ENCODE data around the gene FOXP1.

The FOXP1 gene

DNA sequence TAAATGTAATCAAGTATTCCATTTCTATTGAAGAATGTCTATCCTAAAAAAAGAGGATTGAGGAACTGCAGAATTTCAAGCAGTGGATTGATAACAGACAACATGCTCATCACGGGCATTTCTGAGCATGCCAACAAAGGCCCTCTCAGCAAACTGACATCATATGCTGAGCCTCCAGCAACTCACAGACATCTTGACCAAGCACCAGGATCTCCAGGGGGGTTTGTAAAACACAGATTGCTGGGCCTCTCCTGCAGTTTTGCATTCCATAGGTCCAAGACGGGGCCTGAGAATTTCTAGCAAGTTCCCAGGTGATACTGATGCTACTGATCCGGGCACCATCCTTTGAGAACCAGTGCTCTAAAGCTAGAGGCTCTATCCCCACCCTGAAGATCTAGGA is 85.0 kb downstream of the FOXP1 start:
- peaks cover 36% of the 10 kb centered on the region for H3K4me1 ChIP-seq (ENCODE audit: control insufficient read depth, insufficient read depth, low read length)
- H3K9me3 ChIP-seq (ENCODE audit: control insufficient read depth, insufficient read depth, low read length), result no peaks in the 10 kb centered on the region
- no peak overlapping the region for H3K9ac ChIP-seq (ENCODE audit: low read depth, low read length)
- H3K27me3 ChIP-seq (ENCODE audit: control insufficient read depth, insufficient read depth, low read length), result no peaks in the 10 kb centered on the region
- H3K4me3 ChIP-seq (ENCODE audit: low read depth, low read length), result no peak overlapping the region
- H3K36me3 ChIP-seq (ENCODE audit: control insufficient read depth, insufficient read depth, low read length), result no peaks in the 10 kb centered on the region

GRCh38 chr3:71497971-71498444 is 85.5 kb downstream of the FOXP1 start:
- Histone ChIP-seq H3K4me1 (ENCODE audit: control insufficient read depth, insufficient read depth, low read length) (peaks cover 36% of the 10 kb centered on the region), H3K4me3 (ENCODE audit: low read depth, low read length) (no peak overlapping the region)

DNA sequence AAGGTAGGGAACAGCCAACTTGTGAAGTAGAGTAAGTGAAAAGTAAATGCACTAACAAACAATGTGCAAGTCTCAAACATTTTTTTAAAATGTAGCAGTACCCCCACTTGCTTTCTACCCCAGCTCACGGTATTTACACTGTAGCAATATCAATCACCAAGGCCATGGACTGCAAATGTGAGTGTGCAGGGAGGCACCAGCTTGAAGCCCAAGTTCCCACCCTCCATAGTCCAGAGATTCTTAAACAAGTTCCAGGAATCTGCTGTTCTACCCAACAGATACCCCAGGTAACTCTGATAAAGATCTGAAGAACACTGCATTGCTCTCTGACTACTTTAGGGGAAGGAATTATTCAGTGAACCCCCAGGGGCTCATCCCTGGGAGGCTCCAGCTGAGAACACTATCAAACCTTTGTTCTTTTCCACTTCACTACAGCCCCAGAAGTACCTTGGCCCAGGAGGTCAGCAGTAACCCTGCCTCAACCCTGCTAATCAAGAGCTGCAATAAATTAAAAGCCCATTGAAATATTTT is 86.1 kb downstream of the FOXP1 start:
- Histone ChIP-seq H3K9ac (ENCODE audit: low read depth, low read length) (no peak overlapping the region), H3K9me3 (ENCODE audit: control insufficient read depth, insufficient read depth, low read length) (no peaks in the 10 kb centered on the region), H3K27me3 (ENCODE audit: control insufficient read depth, insufficient read depth, low read length) (no peaks in the 10 kb centered on the region), H3K36me3 (ENCODE audit: control insufficient read depth, insufficient read depth, low read length) (no peaks in the 10 kb centered on the region), H3K4me3 (ENCODE audit: low read depth, low read length) (no peak overlapping the region), H3K4me1 (ENCODE audit: control insufficient read depth, insufficient read depth, low read length) (peaks cover 36% of the 10 kb centered on the region)

More at GRCh38 chr3:71497971-71498444, 85.5 kb downstream of the FOXP1 start:
- H3K9ac ChIP-seq (ENCODE audit: low read depth, low read length), result peak overlapping the region; percentile 37
- H3K9me3 ChIP-seq (ENCODE audit: control insufficient read depth, insufficient read depth, low read length), result no peaks in the 10 kb centered on the region
- H3K36me3 ChIP-seq (ENCODE audit: control insufficient read depth, insufficient read depth, low read length), result no peaks in the 10 kb centered on the region
- H3K27me3 ChIP-seq (ENCODE audit: control insufficient read depth, insufficient read depth, low read length), result no peaks in the 10 kb centered on the region

DNA sequence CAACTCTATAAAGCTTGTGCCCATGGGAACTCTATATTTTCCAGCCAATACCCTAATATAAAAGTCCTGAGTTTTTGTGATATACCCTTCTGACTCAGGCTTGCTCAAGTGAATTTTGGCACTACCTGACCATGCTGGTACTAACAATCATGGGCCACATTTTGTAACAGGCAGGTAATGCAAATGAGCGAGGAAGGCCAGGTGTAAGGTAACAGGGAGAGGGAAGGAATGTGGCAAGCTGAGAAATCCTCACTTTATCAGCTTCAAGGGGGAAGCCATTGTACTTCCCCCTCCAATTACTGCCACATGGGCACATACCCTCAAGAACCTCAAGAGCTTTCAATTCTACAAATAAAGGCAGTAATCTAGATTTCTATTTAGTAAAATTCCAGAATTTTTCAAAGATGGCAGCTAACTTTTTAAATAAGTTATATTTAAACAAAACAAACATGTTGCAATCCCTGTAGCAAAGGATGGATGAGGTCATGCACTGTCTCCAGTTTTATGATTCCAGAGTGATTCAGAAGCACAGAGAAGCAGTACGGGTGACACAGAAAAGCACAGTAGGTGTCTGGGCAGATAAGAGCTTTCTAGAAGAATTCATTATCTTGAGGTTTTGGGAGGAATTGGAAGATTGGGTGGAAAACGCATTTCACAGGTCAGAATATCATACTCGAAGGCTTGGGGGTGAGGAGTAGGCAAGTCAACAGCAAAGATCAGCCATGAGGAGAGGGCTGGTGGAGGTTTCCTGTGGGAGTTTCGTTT is 87.6 kb downstream of the FOXP1 start:
- Histone ChIP-seq H3K4me1 (ENCODE audit: control insufficient read depth, insufficient read depth, low read length) (peaks cover 36% of the 10 kb centered on the region), H3K36me3 (ENCODE audit: control insufficient read depth, insufficient read depth, low read length) (no peaks in the 10 kb centered on the region), H3K4me3 (ENCODE audit: low read depth, low read length) (no peak overlapping the region), H3K9me3 (ENCODE audit: control insufficient read depth, insufficient read depth, low read length) (no peaks in the 10 kb centered on the region), H3K9ac (ENCODE audit: low read depth, low read length) (no peak overlapping the region), H3K27me3 (ENCODE audit: control insufficient read depth, insufficient read depth, low read length) (no peaks in the 10 kb centered on the region)

DNA sequence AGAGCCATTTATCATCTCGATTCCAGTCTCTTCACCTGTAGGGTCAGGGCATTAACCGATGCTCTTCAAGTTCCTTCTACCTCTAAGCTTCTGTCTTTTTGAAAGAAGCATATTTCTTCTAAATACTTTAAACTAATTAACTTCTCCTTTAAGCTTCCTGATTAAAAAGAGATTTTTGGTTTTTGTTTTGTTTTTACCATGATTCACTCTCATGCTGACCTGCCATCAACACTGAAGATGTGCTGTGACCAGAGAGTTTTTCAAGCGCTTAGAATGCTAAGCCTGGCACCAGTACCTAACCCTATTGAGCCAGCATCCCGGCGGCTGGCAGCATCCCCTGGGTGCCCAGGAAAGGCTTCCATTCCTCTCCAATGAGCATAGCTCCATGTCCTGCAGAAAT is 89.3 kb downstream of the FOXP1 start:
- no peak overlapping the region for H3K9ac ChIP-seq (ENCODE audit: low read depth, low read length)
- H3K4me1 ChIP-seq (ENCODE audit: control insufficient read depth, insufficient read depth, low read length), result peaks cover 39% of the 10 kb centered on the region
- no peaks in the 10 kb centered on the region for H3K9me3 ChIP-seq (ENCODE audit: control insufficient read depth, insufficient read depth, low read length)
- no peaks in the 10 kb centered on the region for H3K36me3 ChIP-seq (ENCODE audit: control insufficient read depth, insufficient read depth, low read length)
- H3K27me3 ChIP-seq (ENCODE audit: control insufficient read depth, insufficient read depth, low read length), result no peaks in the 10 kb centered on the region
- no peak overlapping the region for H3K4me3 ChIP-seq (ENCODE audit: low read depth, low read length)

- Histone ChIP-seq H3K27me3 (ENCODE audit: control insufficient read depth, insufficient read depth, low read length) (no peaks in the 10 kb centered on the region), H3K36me3 (ENCODE audit: control insufficient read depth, insufficient read depth, low read length) (no peaks in the 10 kb centered on the region), H3K4me3 (ENCODE audit: low read depth, low read length) (no peak overlapping the region), H3K4me1 (ENCODE audit: control insufficient read depth, insufficient read depth, low read length) (peaks cover 34% of the 10 kb centered on the region), H3K9me3 (ENCODE audit: control insufficient read depth, insufficient read depth, low read length) (no peaks in the 10 kb centered on the region), H3K9ac (ENCODE audit: low read depth, low read length) (no peak overlapping the region)
Measured at GRCh38 chr3:71492974-71493771, 90.4 kb downstream of the FOXP1 start.

DNA sequence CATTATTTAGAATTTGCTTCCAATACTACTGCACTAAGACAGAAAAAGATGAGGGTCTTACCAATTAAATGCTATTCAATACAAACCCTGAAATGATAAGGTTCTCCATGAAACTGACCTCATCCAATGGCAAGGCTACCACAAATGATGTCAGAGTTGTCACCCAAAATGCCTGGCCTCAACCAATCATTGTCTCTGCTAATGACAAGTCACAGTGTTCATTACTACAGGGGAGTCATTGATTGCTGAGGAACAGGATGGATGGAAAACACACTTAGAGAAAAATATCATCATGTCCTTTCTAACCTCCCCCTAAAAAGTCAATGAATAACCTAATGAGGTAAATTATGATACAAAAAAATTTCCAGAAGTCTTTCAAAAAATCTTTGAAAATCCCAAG is 91.0 kb downstream of the FOXP1 start:
- peaks cover 28% of the 10 kb centered on the region for H3K4me1 ChIP-seq (ENCODE audit: control insufficient read depth, insufficient read depth, low read length)
- H3K27me3 ChIP-seq (ENCODE audit: control insufficient read depth, insufficient read depth, low read length), result no peaks in the 10 kb centered on the region
- no peaks in the 10 kb centered on the region for H3K36me3 ChIP-seq (ENCODE audit: control insufficient read depth, insufficient read depth, low read length)
- no peak overlapping the region for H3K9ac ChIP-seq (ENCODE audit: low read depth, low read length)
- H3K4me3 ChIP-seq (ENCODE audit: low read depth, low read length), result no peak overlapping the region
- no peaks in the 10 kb centered on the region for H3K9me3 ChIP-seq (ENCODE audit: control insufficient read depth, insufficient read depth, low read length)

- Histone ChIP-seq H3K4me3 (ENCODE audit: low read depth, low read length) (no peak overlapping the region), H3K4me1 (ENCODE audit: control insufficient read depth, insufficient read depth, low read length) (peaks cover 17% of the 10 kb centered on the region), H3K27me3 (ENCODE audit: control insufficient read depth, insufficient read depth, low read length) (no peaks in the 10 kb centered on the region), H3K9ac (ENCODE audit: low read depth, low read length) (no peak overlapping the region), H3K9me3 (ENCODE audit: control insufficient read depth, insufficient read depth, low read length) (no peaks in the 10 kb centered on the region), H3K36me3 (ENCODE audit: control insufficient read depth, insufficient read depth, low read length) (no peaks in the 10 kb centered on the region)
Measured at GRCh38 chr3:71491154-71491752, 92.3 kb downstream of the FOXP1 start.

- Histone ChIP-seq H3K36me3 (ENCODE audit: control insufficient read depth, insufficient read depth, low read length) (no peaks in the 10 kb centered on the region), H3K4me1 (ENCODE audit: control insufficient read depth, insufficient read depth, low read length) (peaks cover 11% of the 10 kb centered on the region), H3K27me3 (ENCODE audit: control insufficient read depth, insufficient read depth, low read length) (no peaks in the 10 kb centered on the region), H3K4me3 (ENCODE audit: low read depth, low read length) (no peak overlapping the region), H3K9ac (ENCODE audit: low read depth, low read length) (no peak overlapping the region), H3K9me3 (ENCODE audit: control insufficient read depth, insufficient read depth, low read length) (no peaks in the 10 kb centered on the region)
Measured at GRCh38 chr3:71490692-71491091, 92.8 kb downstream of the FOXP1 start.

- Histone ChIP-seq H3K36me3 (ENCODE audit: control insufficient read depth, insufficient read depth, low read length) (no peaks in the 10 kb centered on the region), H3K9me3 (ENCODE audit: control insufficient read depth, insufficient read depth, low read length) (no peaks in the 10 kb centered on the region), H3K27me3 (ENCODE audit: control insufficient read depth, insufficient read depth, low read length) (no peaks in the 10 kb centered on the region), H3K4me3 (ENCODE audit: low read depth, low read length) (no peak overlapping the region), H3K4me1 (ENCODE audit: control insufficient read depth, insufficient read depth, low read length) (peaks cover 5% of the 10 kb centered on the region), H3K9ac (ENCODE audit: low read depth, low read length) (no peak overlapping the region)
Measured at GRCh38 chr3:71489315-71489761, 94.2 kb downstream of the FOXP1 start.

GRCh38 chr3:71488882-71489281 is 94.6 kb downstream of the FOXP1 start:
- no peak overlapping the region for H3K4me3 ChIP-seq (ENCODE audit: low read depth, low read length)
- H3K27me3 ChIP-seq (ENCODE audit: control insufficient read depth, insufficient read depth, low read length), result no peaks in the 10 kb centered on the region
- H3K9ac ChIP-seq (ENCODE audit: low read depth, low read length), result no peak overlapping the region
- no peaks in the 10 kb centered on the region for H3K9me3 ChIP-seq (ENCODE audit: control insufficient read depth, insufficient read depth, low read length)
- H3K36me3 ChIP-seq (ENCODE audit: control insufficient read depth, insufficient read depth, low read length), result no peaks in the 10 kb centered on the region
- H3K4me1 ChIP-seq (ENCODE audit: control insufficient read depth, insufficient read depth, low read length), result peaks cover 5% of the 10 kb centered on the region

Data from iPS-15b (cell line).